K562 (cell line): ENCODE results near the gene TNIP1. TPM values are rescaled to one million over a fixed set of nuclear protein-coding genes. Genes with fewer than 3 reads are reported as not detected.
A peak's percentile ranks its signal among the peaks of the same experiment; 100 is the strongest.

Source experiments
- AFF1 ChIP-seq, 2 experiments: fragments of 450-650 bp; IDR thresholded peaks; 2 replicates each; pipeline ENCODE4 v1.6.1; 2018; ENCODE audit warnings: mild to moderate bottlenecking in 2 of 2, low read depth in 1 of 2; ENCODE audit not compliant: partially characterized antibody in 2 of 2
- CHD1 ChIP-seq: fragments of 200-600 bp; sonication (generic); IDR thresholded peaks from one replicate; pipeline ENCODE4 v1.6.1; 2012; ENCODE audit warnings: mild to moderate bottlenecking, moderate library complexity, low read length, inconsistent platforms
- DACH1 ChIP-seq: fragments of 450-650 bp; IDR thresholded peaks from 2 replicates; pipeline ENCODE4 v1.6.1; 2018; ENCODE audit not compliant: partially characterized antibody
- DIDO1 ChIP-seq: fragments of 450-650 bp; IDR thresholded peaks from 2 replicates; pipeline ENCODE4 v1.6.1; 2016; ENCODE audit warnings: low read depth, missing biosample characterization, missing genetic modification characterization
- DLX4 ChIP-seq: fragments of 250-450 bp; sonication (Bioruptor Pico); IDR thresholded peaks from 2 replicates; pipeline ENCODE4 v1.6.1; 2021; ENCODE audit warnings: mild to moderate bottlenecking
- E2F1 ChIP-seq: sonication (generic); formaldehyde crosslinking; IDR thresholded peaks from 2 replicates; pipeline ENCODE4 v1.8.1; 2023; ENCODE audit warnings: mild to moderate bottlenecking, missing genetic modification reagents, moderate library complexity
- EP400 ChIP-seq: fragments of 450-650 bp; IDR thresholded peaks from 2 replicates; pipeline ENCODE4 v1.6.1; 2017; ENCODE audit warnings: antibody characterized with exemption, mild to moderate bottlenecking, moderate library complexity
- HDAC6 ChIP-seq: IDR thresholded peaks from 2 replicates; pipeline ENCODE4 v1.6.1; 2012; ENCODE audit warnings: low read depth, mild to moderate bottlenecking, control low read depth, inconsistent platforms, low read length, moderate library complexity
- HNRNPUL1 ChIP-seq: fragments of 200-400 bp; formaldehyde crosslinking; IDR thresholded peaks from 2 replicates; pipeline ENCODE4 v1.6.1; 2017; ENCODE audit warnings: low read length
- KDM5B ChIP-seq: fragments of 200-600 bp; sonication (generic); IDR thresholded peaks from 2 replicates; pipeline ENCODE4 v1.6.1; 2012; ENCODE audit warnings: low read depth, mild to moderate bottlenecking, moderate library complexity, low read length, control low read depth, inconsistent platforms; ENCODE audit not compliant: insufficient replicate concordance
- MNT ChIP-seq, 2 experiments: fragments of 450-650 bp; conservative IDR thresholded peaks; 2 replicates each; pipeline ENCODE4 v1.6.1; 2017; ENCODE audit warnings: mild to moderate bottlenecking in 2 of 2, moderate library complexity in 2 of 2
- NFATC3 ChIP-seq: fragments of 450-650 bp; IDR thresholded peaks from 2 replicates; pipeline ENCODE4 v1.6.1; 2017; ENCODE audit warnings: mild to moderate bottlenecking
- NFRKB ChIP-seq: fragments of 450-650 bp; IDR thresholded peaks from 2 replicates; pipeline ENCODE4 v1.6.1; 2016; ENCODE audit warnings: low read depth
- PRMT5 ChIP-seq: sonication (generic); formaldehyde crosslinking; IDR thresholded peaks from 2 replicates; pipeline ENCODE4 v1.5.0; 2020; ENCODE audit warnings: missing genetic modification reagents
- STAT5A ChIP-seq: IDR thresholded peaks from 2 replicates; pipeline ENCODE4 v1.6.1; 2012; ENCODE audit warnings: low read length, inconsistent platforms, borderline replicate concordance
- ZNF511 ChIP-seq: sonication (generic); formaldehyde crosslinking; IDR thresholded peaks from 2 replicates; pipeline ENCODE4 v1.8.0; 2022; ENCODE audit warnings: mild to moderate bottlenecking, missing genetic modification reagents
- ZNF583 ChIP-seq: fragments of 250-450 bp; sonication (Bioruptor Pico); IDR thresholded peaks from 2 replicates; pipeline ENCODE4 v1.4.0; 2020
- ZNF699 ChIP-seq: fragments of 250-450 bp; sonication (Bioruptor Pico); IDR thresholded peaks from 2 replicates; pipeline ENCODE4 v1.8.0; 2021; ENCODE audit warnings: mild to moderate bottlenecking, moderate library complexity; ENCODE audit not compliant: insufficient replicate concordance
- ZNF76 ChIP-seq: fragments of 250-450 bp; sonication (Bioruptor Pico); IDR thresholded peaks from 2 replicates; pipeline ENCODE4 v1.4.0; 2020; ENCODE audit warnings: mild to moderate bottlenecking, moderate library complexity, borderline replicate concordance
- ZSCAN32 ChIP-seq: fragments of 450-650 bp; formaldehyde crosslinking; IDR thresholded peaks from 2 replicates; pipeline ENCODE4 v1.4.0; 2020; ENCODE audit warnings: mild to moderate bottlenecking, moderate library complexity
- polyA plus RNA-seq, 8 experiments: library from polyadenylated mRNA; depleted of rRNA in 4 of 8; stranded (reverse) in 5 of 8; unstranded in 3 of 8; fragments of >200 nt; fragmentation: Nextera tagmentation in 2 of 8; fragmentation: Illumina TruSeq in 1 of 8; extraction: Ambion mirVana in 2 of 8; extraction: Trizol in 1 of 8; gene quantifications; 2 replicates each; pipeline versions ENCODE4 v1.2.1 to v1.2.3, GENCODE V29; 2011 to 2014; ENCODE audit warnings: inconsistent platforms in 1 of 8, missing spikeins in 1 of 8
- total RNA-seq, 7 experiments: library from RNA; depleted of rRNA in 6 of 7; stranded (reverse); fragments of >200 nt in 6 of 7; fragmentation: Illumina TruSeq in 2 of 7; extraction: Trizol in 2 of 7; gene quantifications; 2 replicates each; pipeline versions ENCODE4 v1.2.1 to v1.2.3, GENCODE V29; 2011 to 2021; ENCODE audit warnings: low replicate concordance in 1 of 7

Gene TNIP1
- total and polyA plus RNA-seq, 9 of the 15 experiments (the other 6 are each of a cell fraction or from before 2014, with no cell fraction given), result 0.46 to 41.0 (median 24.6) TPM

GRCh38 chr5:151024440-151025249, 56.2 kb downstream of the TNIP1 start (continued):
- no peak for TF ChIP-seq E2F1 (CRISPR knock-in tag)
- no peak for TF ChIP-seq STAT5A
- TF ChIP-seq KDM5B, result no peak
- no peak for TF ChIP-seq NFATC3
- no peak for TF ChIP-seq ZNF583 (CRISPR knock-in tag)
- TF ChIP-seq DACH1, result peak; percentile 100
- peak; percentile 85; the same call in 1 of the 2 replicates for TF ChIP-seq PRMT5
- TF ChIP-seq NFRKB, result no peak
- TF ChIP-seq ZNF76 (CRISPR knock-in tag), result no peak
- no peak for TF ChIP-seq HDAC6
- TF ChIP-seq CHD1, result no peak
- no peak for TF ChIP-seq MNT (conservative IDR thresholded peaks at IDR 0.05)
- TF ChIP-seq DLX4 (CRISPR knock-in tag), result no peak
- TF ChIP-seq ZNF511 (CRISPR knock-in tag), result no peak
- TF ChIP-seq HNRNPUL1, result no peak
- TF ChIP-seq DIDO1 (tag), result no peak
- TF ChIP-seq EP400, result no peak
- TF ChIP-seq ZSCAN32 (CRISPR knock-in tag), result no peak
- no peak for TF ChIP-seq ZNF699
- TF ChIP-seq AFF1 (IDR thresholded peaks at IDR 0.05; ENCODE audit: low read depth in 1 of 2, partially characterized antibody in 2 of 2), result no peak
